NCI-H524 (cell line): ENCODE measurements around the gene ACOXL.
"Not testable (repeated sequence)": the region's sequence is repeated elsewhere in the genome, so short reads cannot be mapped to it uniquely, and the experiment has no call there.

Experiments used
- DNase-seq, 2 experiments: peaks; one replicate each; lab custom pipeline; 2025; lab: John Stamatoyannopoulos, UW

ACOXL gene

GRCh38 chr2:111061191-111061590 lies 328.8 kb downstream of the ACOXL start:
- no peak for DNase-seq

GRCh38 chr2:111062417-111062816 lies 330.0 kb downstream of the ACOXL start:
- no peak for DNase-seq

- DNase-seq: no peak
These were observed 333.8 kb downstream of the ACOXL start for GRCh38 chr2:111066062-111066593.

- DNase-seq: no peak
These were observed 336.2 kb downstream of the ACOXL start for GRCh38 chr2:111068435-111069058.

- no peak for DNase-seq
These were observed 337.3 kb downstream of the ACOXL start for GRCh38 chr2:111069722-111070121.

- no peak for DNase-seq
These were observed 339.3 kb downstream of the ACOXL start for GRCh38 chr2:111071600-111072171.

- DNase-seq: no peak
These were observed 340.0 kb downstream of the ACOXL start for GRCh38 chr2:111072220-111072871.

- not testable (repeated sequence) for DNase-seq
These were observed 350.3 kb downstream of the ACOXL start for GRCh38 chr2:111082659-111083058.

GRCh38 chr2:111091811-111092211 lies 359.4 kb downstream of the ACOXL start:
- no peak for DNase-seq

GRCh38 chr2:111094691-111095090 lies 362.3 kb downstream of the ACOXL start:
- no peak for DNase-seq

- no peak for DNase-seq
These were observed 363.1 kb downstream of the ACOXL start for GRCh38 chr2:111095434-111095833.

- DNase-seq: no peak
These were observed 367.0 kb downstream of the ACOXL start for GRCh38 chr2:111099402-111099801.

- no peak for DNase-seq
These were observed 367.9 kb downstream of the ACOXL start for GRCh38 chr2:111100087-111100764.

- no peak for DNase-seq
These were observed 368.4 kb downstream of the ACOXL start for GRCh38 chr2:111100765-111101162.

GRCh38 chr2:111101592-111101991 lies 369.2 kb downstream of the ACOXL start:
- no peak for DNase-seq

- DNase-seq: no peak
These were observed 369.8 kb downstream of the ACOXL start for GRCh38 chr2:111102216-111102615.

GRCh38 chr2:111105926-111106325 lies 373.6 kb downstream of the ACOXL start:
- no peak for DNase-seq

- no peak for DNase-seq
These were observed 374.3 kb downstream of the ACOXL start for GRCh38 chr2:111106706-111107105.

GRCh38 chr2:111108745-111109271 lies 376.4 kb downstream of the ACOXL start:
- no peak for DNase-seq

GRCh38 chr2:111111101-111111755 lies 378.9 kb downstream of the ACOXL start:
- no peak for DNase-seq

- no peak for DNase-seq
These were observed 381.5 kb downstream of the ACOXL start for GRCh38 chr2:111113838-111114237.
